Activated CD8-positive, alpha-beta T cell treated with anti-CD3 and anti-CD28 coated beads, Interleukin-2, amount 10 ng/mL, durations not matched to agents 7 days and 5 days (primary cell): ENCODE data around the gene TELO2. TPM values are rescaled to one million over a fixed set of nuclear protein-coding genes. Genes with fewer than 3 reads are reported as not detected.
A peak's percentile ranks its signal among the peaks of the same experiment; 100 is the strongest.

Experiments
- ATAC-seq: fragments of 150-1000 bp; cut with Tn5 transposase; one replicate; pipeline ENCODE4 v1.10.0; 2021; ENCODE audit warnings: moderate library complexity
- CTCF ChIA-PET: fragments of 350-600 bp; sonication (Branson Sonifier 250); formaldehyde crosslinking; loops from one replicate; lab custom pipeline; 2021; ENCODE audit warnings: antibody characterized with exemption; lab: Charles Lee
- POLR2A ChIA-PET: fragments of 350-600 bp; sonication (Branson Sonifier 250); formaldehyde crosslinking; loops from one replicate; lab custom pipeline; 2021; ENCODE audit warnings: antibody characterized with exemption; lab: Charles Lee
- DNase-seq: peaks from one replicate; pipeline ENCODE4 v3.0.0-alpha.2; 2020
- H3K27ac Mint-ChIP-seq: one replicate; pipeline ENCODE4 v1.8.0; 2021; ENCODE audit warnings: mild to moderate bottlenecking, mixed read lengths
- H3K27me3 Mint-ChIP-seq: one replicate; pipeline ENCODE4 v1.8.0; 2021; ENCODE audit warnings: low read depth, mixed read lengths
- H3K36me3 Mint-ChIP-seq: one replicate; pipeline ENCODE4 v1.8.0; 2021; ENCODE audit warnings: low read depth, mixed read lengths
- H3K4me1 Mint-ChIP-seq: one replicate; pipeline ENCODE4 v1.8.0; 2021; ENCODE audit warnings: low read depth, mixed read lengths
- H3K4me3 Mint-ChIP-seq: one replicate; pipeline ENCODE4 v1.8.0; 2021; ENCODE audit warnings: mild to moderate bottlenecking, mixed read lengths
- H3K9me3 Mint-ChIP-seq: one replicate; pipeline ENCODE4 v1.8.0; 2022; ENCODE audit warnings: mixed read lengths; ENCODE audit not compliant: insufficient read depth
- total RNA-seq, 2 experiments: library from RNA; stranded (reverse); gene quantifications; one replicate each; pipeline ENCODE4 v1.2.3, GENCODE V29; 2021

The TELO2 gene
- total RNA-seq, 2 experiments from 2014 or later: 70.1 to 73.3 TPM

DNA sequence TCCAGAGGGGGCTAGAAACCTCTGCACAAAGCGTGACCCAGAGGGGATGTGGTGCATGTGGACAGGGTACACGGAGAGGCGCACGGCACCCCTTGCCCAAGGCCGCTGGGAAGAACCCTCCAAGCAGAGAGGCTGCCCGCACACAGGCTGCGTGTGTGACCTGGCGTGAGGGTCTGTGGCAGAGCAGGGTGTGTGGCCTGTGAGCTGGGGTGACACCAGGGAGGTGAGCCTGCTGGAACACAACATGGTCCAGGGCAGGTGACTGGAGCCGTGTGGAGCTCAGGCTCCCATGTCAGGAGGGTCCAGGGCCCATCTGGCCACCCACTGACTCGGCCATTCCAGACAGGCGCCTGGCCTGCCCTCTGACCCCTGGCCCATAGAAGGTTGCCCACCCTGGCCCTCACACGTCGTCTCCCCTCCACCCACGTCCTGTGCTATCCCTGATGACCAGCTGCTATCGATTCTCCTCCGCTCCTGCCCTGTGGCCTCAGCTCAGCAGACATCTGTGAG, 25.5 kb downstream of the TELO2 start:
- Mint-ChIP-seq H3K36me3 (peaks cover 3% of the 10 kb centered on the region), H3K27ac (no peak overlapping the region), H3K9me3 (no peaks in the 10 kb centered on the region), H3K4me1 (no peaks in the 10 kb centered on the region), H3K27me3 (no peaks in the 10 kb centered on the region), H3K4me3 (no peak overlapping the region)
- ChIA-PET CTCF (no interaction called here), POLR2A (no interaction called here)
- no peak for DNase-seq
- ATAC-seq: no peak

DNA sequence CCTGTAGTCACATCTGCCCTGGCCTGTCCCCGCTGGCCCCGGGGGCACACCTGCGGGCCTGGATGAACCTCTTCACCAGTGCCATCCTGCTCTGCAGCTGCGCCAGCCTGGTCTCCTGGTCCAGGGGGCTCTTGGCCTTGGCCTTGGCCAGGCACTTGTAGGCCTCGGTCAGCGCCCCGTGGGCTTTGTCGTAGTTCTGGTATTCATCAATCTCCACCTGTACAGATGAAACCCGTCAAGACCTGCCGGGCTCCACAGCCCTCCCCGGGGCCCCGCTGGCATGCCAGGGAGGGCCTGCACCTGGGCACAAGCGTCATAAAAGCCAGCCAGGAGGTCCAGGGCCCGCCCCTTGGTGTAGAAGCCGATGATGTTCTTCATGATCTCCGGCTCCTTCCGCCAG, 26.7 kb downstream of the TELO2 start:
- Mint-ChIP-seq H3K27me3 (no peaks in the 10 kb centered on the region), H3K36me3 (peaks cover 2% of the 10 kb centered on the region), H3K27ac (no peak overlapping the region), H3K4me1 (no peaks in the 10 kb centered on the region), H3K4me3 (no peak overlapping the region), H3K9me3 (no peaks in the 10 kb centered on the region)
- DNase-seq (no peak), ATAC-seq (no peak)
- POLR2A ChIA-PET: no interaction called here
- CTCF ChIA-PET: no interaction called here

DNA sequence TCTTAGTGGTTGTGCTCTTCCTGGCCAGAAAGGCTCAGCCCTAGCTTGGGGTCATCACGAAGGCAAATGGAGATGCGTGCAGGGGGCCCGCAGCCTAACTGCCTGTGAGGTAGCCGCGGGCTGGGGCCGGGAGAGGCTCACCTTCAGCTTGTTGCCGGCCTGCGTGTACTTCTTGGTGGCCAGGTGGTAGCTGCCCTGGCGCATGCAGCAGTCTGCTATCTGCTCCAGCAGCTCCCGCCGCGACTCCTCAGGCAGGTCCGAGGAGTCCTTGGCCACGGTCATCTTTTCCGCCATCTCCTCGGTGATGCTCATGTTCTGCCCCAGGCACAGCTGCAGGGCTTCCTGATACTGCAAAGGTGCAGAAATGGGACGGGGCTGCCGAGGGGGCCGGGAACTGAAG, 27.3 kb downstream of the TELO2 start:
- Mint-ChIP-seq H3K27me3 (no peaks in the 10 kb centered on the region), H3K36me3 (peaks cover 2% of the 10 kb centered on the region), H3K27ac (no peak overlapping the region), H3K9me3 (no peaks in the 10 kb centered on the region), H3K4me3 (no peak overlapping the region), H3K4me1 (peaks cover 4% of the 10 kb centered on the region)
- DNase-seq: no peak
- no peak for ATAC-seq
- ChIA-PET POLR2A (no interaction called here), CTCF (no interaction called here)

DNA sequence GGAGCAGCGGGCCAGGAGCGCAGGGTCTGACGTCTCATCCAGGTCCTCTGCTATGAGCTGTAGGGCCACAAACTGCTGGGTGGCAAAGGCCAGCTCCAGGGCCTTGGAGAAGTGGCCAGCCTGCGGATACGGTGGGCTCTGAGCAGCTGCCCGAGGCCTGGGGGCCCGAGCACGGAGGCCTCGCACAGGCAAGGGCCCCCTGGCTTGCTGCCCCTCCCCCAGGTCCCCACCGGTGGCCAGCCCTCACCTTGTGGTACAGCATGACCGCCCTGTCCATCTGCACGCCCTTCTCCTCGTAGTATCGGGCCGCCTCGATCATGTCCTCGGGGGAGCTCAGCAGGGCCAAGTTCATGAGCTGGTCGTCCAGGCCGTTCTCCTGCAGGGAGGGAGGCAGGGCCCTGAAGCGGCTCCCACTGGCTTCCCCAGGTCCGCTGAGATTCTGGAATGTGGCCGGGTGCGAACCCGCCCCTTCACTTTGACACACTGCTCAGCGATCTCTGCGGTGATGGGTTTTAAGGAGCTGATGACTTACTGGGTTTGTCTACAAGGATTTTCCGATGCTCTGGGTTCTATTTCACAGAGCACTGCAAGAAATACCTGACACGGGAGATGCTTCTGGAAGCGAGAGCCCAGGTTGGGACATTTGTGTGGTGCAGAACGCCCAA, 30.6 kb downstream of the TELO2 start:
- ATAC-seq (no peak), DNase-seq (no peak)
- CTCF ChIA-PET: interaction anchor here (0.8 kb wide), 1 partner anchor 160 kb away, joined by 3 read pairs; no protein-coding TSS in a partner anchor
- peaks cover 27% of the 10 kb centered on the region for H3K4me1 Mint-ChIP-seq
- peaks cover 2% of the 10 kb centered on the region for H3K36me3 Mint-ChIP-seq
- no peak overlapping the region for H3K4me3 Mint-ChIP-seq
- H3K27me3 Mint-ChIP-seq: no peaks in the 10 kb centered on the region
- POLR2A ChIA-PET: interaction anchor here (1.5 kb wide), 1 partner anchor 15 kb away, joined by 3 read pairs; no protein-coding TSS in a partner anchor
- H3K27ac Mint-ChIP-seq: no peak overlapping the region
- no peaks in the 10 kb centered on the region for H3K9me3 Mint-ChIP-seq

DNA sequence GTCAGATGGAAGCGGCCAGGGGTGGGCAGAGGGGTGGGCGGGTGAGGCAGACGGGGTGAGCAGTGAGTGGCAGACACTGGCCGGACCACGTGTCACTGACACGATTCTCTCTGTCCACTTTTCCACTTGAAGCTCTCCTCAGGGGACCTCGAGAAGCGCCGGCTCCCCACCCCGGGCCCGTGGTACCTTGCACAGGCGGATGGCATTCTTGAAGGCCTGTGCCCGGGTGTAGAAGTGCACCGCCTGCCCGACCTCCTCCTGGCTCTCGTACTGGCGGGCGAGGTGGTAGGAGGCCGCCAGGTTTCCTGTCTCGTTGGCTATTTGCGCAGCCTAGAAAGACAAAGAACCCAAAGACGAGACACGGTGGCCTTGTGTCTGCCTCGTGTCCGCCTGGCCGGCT, 31.2 kb downstream of the TELO2 start:
- H3K9me3 Mint-ChIP-seq: no peaks in the 10 kb centered on the region

DNA sequence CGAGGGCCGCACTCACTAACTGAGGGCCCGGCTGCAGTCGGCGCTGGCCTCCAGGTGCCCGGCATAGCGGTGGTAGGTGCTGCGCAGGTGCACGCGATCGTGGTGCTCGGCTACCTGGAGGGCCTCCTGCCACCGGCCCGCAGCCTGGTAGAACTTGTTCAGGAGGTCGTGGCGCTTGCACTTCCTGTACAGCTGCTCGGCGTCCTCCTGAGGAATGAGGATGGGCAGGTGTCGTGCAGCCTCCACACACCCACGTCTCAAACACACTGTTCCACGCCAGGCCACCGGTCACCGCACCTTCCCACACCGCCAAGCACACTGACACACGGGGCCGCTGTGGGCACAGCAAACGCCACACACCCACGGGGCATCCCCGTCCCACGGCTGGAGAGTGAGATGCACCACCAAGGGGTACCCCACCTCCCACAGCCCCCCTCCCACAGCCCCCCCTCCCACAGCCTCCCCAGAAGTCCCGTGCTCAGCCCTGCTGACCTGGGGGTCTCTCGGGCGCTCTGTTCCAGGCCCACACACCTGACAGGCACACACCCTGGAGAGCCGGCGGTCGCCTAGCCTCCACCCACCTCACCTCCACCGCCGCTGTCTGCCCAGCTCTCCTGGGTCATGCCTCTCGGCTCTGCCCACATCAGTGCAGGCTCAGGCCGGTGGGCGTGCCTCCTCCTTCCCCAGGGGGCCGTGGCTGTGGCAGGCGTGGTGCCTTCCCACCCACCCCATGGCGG, 32.9 kb downstream of the TELO2 start:
- Mint-ChIP-seq H3K27me3 (no peaks in the 10 kb centered on the region), H3K9me3 (no peaks in the 10 kb centered on the region), H3K4me1 (peaks cover 33% of the 10 kb centered on the region), H3K27ac (peak overlapping the region; percentile 87), H3K4me3 (peak overlapping the region; percentile 67), H3K36me3 (peaks cover 2% of the 10 kb centered on the region)
- DNase-seq (peak; percentile 34), ATAC-seq (peak; percentile 48)
- CTCF ChIA-PET: interaction anchor here (1.3 kb wide), 1 partner anchor 33 kb away, joined by 3 read pairs; no protein-coding TSS in a partner anchor
- POLR2A ChIA-PET: no interaction called here

More for the DNA sequence above, 31.2 kb downstream of the TELO2 start:
- DNase-seq (no peak), ATAC-seq (no peak)
- ChIA-PET POLR2A (no interaction called here), CTCF (interaction anchor here (0.8 kb wide), 1 partner anchor 161 kb away, joined by 3 read pairs; no protein-coding TSS in a partner anchor)
- Mint-ChIP-seq H3K27me3 (no peaks in the 10 kb centered on the region), H3K4me3 (no peak overlapping the region), H3K27ac (no peak overlapping the region), H3K4me1 (peaks cover 28% of the 10 kb centered on the region), H3K36me3 (peaks cover 2% of the 10 kb centered on the region)

DNA sequence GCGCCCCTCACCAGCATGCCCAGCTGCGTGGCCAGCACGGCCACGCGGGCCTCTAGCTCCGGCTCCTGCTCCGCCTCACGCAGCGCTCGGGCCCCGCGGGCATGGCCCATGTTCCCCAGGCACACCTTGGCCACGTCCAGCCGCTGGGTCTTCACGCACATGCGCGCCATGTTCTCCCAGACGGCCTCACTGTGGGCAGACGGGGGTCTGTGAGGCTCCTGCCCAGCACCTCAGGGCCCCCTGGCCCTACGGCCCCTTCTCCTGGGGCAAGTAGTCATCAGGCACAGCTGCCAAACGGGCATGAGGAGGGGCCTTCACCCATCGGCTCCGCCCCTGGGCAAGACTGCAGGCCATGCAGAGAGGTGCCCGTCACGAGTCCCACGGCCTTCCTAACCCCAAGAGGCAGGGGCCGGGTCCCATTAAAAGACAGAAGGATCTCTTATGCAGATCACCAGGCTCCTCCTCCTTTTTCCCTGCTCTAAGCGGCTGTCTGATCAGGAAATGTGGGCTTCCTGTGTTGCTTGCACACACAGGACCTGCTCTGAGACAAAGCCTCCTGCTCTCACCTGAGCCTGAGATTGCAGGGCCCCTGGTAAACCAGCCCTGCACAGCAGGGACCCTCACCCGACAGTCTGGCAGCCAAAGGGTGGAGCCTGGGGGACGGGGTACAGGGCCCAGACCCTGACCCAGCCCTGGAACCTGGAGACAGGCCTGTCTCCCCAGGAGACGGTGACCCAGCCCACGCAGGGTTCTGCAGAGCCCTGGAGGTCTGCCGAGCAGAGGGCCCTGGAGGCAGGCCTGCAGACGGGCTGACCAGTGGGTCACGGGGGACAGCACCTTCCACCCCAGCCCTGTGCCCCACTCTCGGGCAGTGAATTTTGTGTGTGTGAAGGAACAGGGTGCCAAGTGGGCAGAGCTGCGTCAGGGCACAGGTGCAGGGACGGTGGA, 33.7 kb downstream of the TELO2 start:
- no peaks in the 10 kb centered on the region for H3K27me3 Mint-ChIP-seq
- peaks cover 33% of the 10 kb centered on the region for H3K4me1 Mint-ChIP-seq
- DNase-seq (peak; percentile 38), ATAC-seq (peak; percentile 68)
- H3K36me3 Mint-ChIP-seq: peaks cover 2% of the 10 kb centered on the region
- H3K9me3 Mint-ChIP-seq: no peaks in the 10 kb centered on the region
- ChIA-PET CTCF (interaction anchor here (0.9 kb wide), 1 partner anchor 9 kb away, joined by 3 read pairs; no protein-coding TSS in a partner anchor), POLR2A (interaction anchor here (0.7 kb wide), 1 partner anchor 11 kb away, joined by 4 read pairs; no protein-coding TSS in a partner anchor)
- peak overlapping the region; percentile 80 for H3K27ac Mint-ChIP-seq
- peak overlapping the region; percentile 67 for H3K4me3 Mint-ChIP-seq

DNA sequence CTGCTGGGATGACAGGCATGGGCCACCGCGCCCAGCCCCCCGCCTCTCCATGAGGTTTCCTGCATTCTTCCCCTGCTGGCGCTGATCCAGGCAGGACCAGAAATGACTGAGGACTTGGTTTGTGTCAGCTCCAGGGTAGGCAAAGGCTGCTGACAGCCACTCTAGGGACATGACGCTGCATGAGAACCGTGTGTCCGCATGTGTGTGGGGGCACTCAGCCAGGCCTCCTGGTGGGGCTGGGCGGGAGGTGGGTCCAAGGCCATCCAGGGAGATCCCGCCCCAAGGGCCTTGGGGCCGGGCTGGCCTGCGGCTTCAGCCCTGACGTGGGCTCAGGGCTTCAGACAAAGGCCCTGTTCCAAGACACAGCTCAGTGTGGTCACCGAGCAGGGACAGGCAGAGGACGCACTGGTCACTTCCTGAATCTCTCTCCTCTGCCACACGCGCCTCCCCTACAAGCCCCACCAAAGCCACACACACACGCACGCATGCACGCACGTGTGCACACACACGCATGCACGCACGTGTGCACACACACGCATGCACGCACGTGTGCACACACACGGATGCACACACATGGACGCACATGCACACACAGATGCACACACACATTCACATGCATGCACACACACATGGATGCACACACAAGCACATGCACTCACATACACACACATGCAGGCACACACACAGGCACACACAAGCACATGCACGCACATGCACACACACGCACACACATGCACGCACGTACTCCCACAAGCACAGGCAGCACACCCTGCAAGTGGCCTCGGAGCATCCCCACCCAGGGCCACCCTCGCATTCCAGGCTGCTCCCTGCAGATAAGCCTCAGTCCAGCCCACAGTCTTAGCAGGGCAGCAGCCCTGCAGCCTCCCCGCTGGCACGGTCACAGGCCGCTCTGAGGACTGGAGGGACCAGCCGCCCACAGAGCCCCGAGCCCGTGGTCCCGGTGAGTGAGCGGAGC, 35.0 kb downstream of the TELO2 start:
- no peaks in the 10 kb centered on the region for H3K9me3 Mint-ChIP-seq
- peak overlapping the region; percentile 80 for H3K27ac Mint-ChIP-seq
- ATAC-seq (no peak), DNase-seq (no peak)
- ChIA-PET POLR2A (interaction anchor here (0.7 kb wide), 1 partner anchor 10 kb away, joined by 4 read pairs; no protein-coding TSS in a partner anchor), CTCF (interaction anchor here (0.9 kb wide), 1 partner anchor 8 kb away, joined by 3 read pairs; no protein-coding TSS in a partner anchor)
- peaks cover 2% of the 10 kb centered on the region for H3K36me3 Mint-ChIP-seq
- H3K4me3 Mint-ChIP-seq: no peak overlapping the region
- peaks cover 42% of the 10 kb centered on the region for H3K4me1 Mint-ChIP-seq
- no peaks in the 10 kb centered on the region for H3K27me3 Mint-ChIP-seq

DNA sequence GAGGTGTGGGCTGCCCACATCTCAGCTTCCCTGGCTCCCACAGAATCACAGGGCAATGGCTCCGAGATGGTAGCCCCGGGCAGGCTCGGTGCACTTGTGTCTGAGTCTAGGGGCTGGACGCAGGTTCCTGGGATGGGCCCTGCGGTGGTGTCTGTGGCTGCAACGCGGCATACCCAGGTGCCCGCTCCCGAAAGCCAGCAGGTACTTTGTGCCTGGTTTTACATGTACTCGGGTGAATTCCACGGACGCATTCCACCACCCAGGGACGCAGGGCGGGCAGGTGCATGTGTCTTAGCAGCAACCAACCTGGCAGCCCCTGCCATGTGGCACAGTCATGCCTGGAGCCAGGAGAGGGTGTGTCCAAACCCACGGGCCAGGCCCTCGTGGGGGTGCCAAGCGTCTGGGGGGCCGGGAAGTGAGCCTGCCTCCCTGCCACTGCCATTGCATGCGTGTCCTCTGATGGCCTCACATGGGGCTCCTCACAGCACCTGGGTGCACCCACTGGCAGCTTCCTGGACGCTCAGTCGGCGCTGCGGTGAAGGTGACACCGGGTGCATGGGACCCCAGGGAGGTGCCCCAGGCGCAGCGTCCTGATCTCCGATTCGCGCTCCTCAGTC, 35.9 kb downstream of the TELO2 start:
- Mint-ChIP-seq H3K27ac (peak overlapping the region; percentile 67), H3K4me3 (no peak overlapping the region), H3K4me1 (peaks cover 46% of the 10 kb centered on the region), H3K27me3 (no peaks in the 10 kb centered on the region), H3K36me3 (peaks cover under 1% of the 10 kb centered on the region), H3K9me3 (no peaks in the 10 kb centered on the region)
- CTCF ChIA-PET: no interaction called here
- DNase-seq (no peak), ATAC-seq (no peak)
- POLR2A ChIA-PET: no interaction called here

DNA sequence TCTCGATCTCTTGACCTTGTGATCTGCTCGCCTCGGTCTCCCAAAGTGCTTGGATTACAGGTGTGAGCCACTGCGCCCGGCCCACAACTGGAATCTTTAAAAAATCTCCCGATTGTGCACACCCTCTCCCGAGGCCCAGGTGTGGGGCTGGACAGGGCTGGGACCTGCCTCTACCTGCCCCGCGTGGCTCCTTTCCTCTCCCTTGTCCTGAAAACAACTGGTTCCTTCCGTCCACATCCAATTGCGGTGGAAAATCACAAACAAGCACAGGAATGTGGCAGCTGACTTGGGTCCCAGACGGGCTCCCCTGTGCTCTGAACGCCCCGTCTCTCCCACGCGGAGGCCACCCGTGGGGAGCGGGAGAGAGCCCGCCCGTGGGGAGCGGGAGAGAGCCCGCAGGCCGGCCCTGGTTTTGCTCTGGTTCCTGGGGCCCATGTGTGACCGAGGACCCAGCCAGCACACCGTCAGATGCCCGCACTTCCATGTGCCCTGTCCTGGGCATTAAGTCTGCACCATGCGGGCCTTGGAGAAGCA, 37.3 kb downstream of the TELO2 start:
- Mint-ChIP-seq H3K27ac (peak overlapping the region; percentile 39), H3K36me3 (peaks cover 9% of the 10 kb centered on the region), H3K9me3 (no peaks in the 10 kb centered on the region), H3K27me3 (no peaks in the 10 kb centered on the region), H3K4me3 (no peak overlapping the region), H3K4me1 (peaks cover 43% of the 10 kb centered on the region)
- CTCF ChIA-PET: no interaction called here
- POLR2A ChIA-PET: no interaction called here
- no peak for DNase-seq
- ATAC-seq: no peak
